Effector memory CD4-positive, alpha-beta T cell (primary cell): ENCODE results near the gene ACSM4.

Experiments
- DNase-seq, 3 donors: peaks; one replicate each; pipeline ENCODE4 v3.0.0-alpha.2; 2020
- H3K27ac ChIP-seq: 2 replicates; pipeline ENCODE4 v1.7.0; 2013; ENCODE audit warnings: mild to moderate bottlenecking, low read length, moderate library complexity; ENCODE audit not compliant: insufficient read depth, poor library complexity, severe bottlenecking
- H3K27me3 ChIP-seq: replicated peaks from 2 replicates; pipeline ENCODE4 v1.7.0; 2013; ENCODE audit warnings: mild to moderate bottlenecking, low read length; ENCODE audit not compliant: insufficient read depth, control insufficient read depth, poor library complexity, severe bottlenecking
- H3K36me3 ChIP-seq: 2 replicates; pipeline ENCODE4 v1.7.0; 2013; ENCODE audit warnings: mild to moderate bottlenecking, low read length, moderate library complexity; ENCODE audit not compliant: control insufficient read depth, insufficient read depth
- H3K4me1 ChIP-seq: 2 replicates; pipeline ENCODE4 v1.7.0; 2013; ENCODE audit warnings: low read length, mild to moderate bottlenecking; ENCODE audit not compliant: control insufficient read depth, insufficient read depth, poor library complexity, severe bottlenecking
- H3K4me3 ChIP-seq: 2 replicates; pipeline ENCODE4 v1.7.0; 2013; ENCODE audit warnings: low read length, low read depth, mild to moderate bottlenecking; ENCODE audit not compliant: insufficient read depth, poor library complexity, severe bottlenecking
- H3K9me3 ChIP-seq: 2 replicates; pipeline ENCODE4 v1.7.0; 2013; ENCODE audit warnings: mild to moderate bottlenecking, low read length, moderate library complexity; ENCODE audit not compliant: control insufficient read depth

The ACSM4 gene

GRCh38 chr12:7354529-7354928 lies 50.7 kb downstream of the ACSM4 start:
- DNase-seq, result no peak
- H3K27ac ChIP-seq, result no peak overlapping the region
- no peak overlapping the region for H3K4me3 ChIP-seq
- H3K27me3 ChIP-seq, result no peaks in the 10 kb centered on the region
- H3K4me1 ChIP-seq, result no peaks in the 10 kb centered on the region
- H3K36me3 ChIP-seq, result no peaks in the 10 kb centered on the region
- H3K9me3 ChIP-seq, result no peaks in the 10 kb centered on the region

DNA sequence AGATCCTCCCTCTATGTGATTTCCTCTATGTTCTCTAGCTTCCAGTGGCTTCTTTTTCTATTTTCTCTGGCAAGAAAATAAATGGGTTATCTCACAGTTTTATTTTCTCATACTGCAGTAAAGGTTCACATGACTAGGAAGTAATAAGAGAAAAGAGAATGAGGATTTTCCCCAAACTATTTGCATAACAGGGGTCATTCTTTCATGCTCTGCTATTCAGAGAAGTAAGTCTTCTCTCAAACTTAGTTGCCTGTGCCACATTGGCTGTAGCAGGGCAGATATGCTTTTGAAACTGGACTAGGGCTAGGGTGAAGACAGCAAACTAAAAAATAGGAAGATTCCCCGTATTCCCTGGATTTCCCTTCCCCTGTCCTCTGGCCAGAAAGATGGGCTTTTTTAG lies 57.4 kb downstream of the ACSM4 start:
- no peaks in the 10 kb centered on the region for H3K4me1 ChIP-seq
- H3K27me3 ChIP-seq, result no peaks in the 10 kb centered on the region
- no peak overlapping the region for H3K4me3 ChIP-seq
- no peaks in the 10 kb centered on the region for H3K9me3 ChIP-seq
- H3K36me3 ChIP-seq, result no peaks in the 10 kb centered on the region
- no peak overlapping the region for H3K27ac ChIP-seq
- DNase-seq, result no peak

GRCh38 chr12:7362734-7363133 lies 58.9 kb downstream of the ACSM4 start:
- Histone ChIP-seq H3K27ac (no peak overlapping the region), H3K4me1 (no peaks in the 10 kb centered on the region), H3K9me3 (no peaks in the 10 kb centered on the region), H3K4me3 (no peak overlapping the region), H3K36me3 (no peaks in the 10 kb centered on the region), H3K27me3 (no peaks in the 10 kb centered on the region)
- DNase-seq, result no peak

- Histone ChIP-seq H3K9me3 (no peaks in the 10 kb centered on the region), H3K27me3 (no peaks in the 10 kb centered on the region), H3K36me3 (no peaks in the 10 kb centered on the region), H3K27ac (no peak overlapping the region), H3K4me3 (no peak overlapping the region), H3K4me1 (no peaks in the 10 kb centered on the region)
- no peak for DNase-seq
Observed at GRCh38 chr12:7369274-7369729, 65.4 kb downstream of the ACSM4 start.

DNA sequence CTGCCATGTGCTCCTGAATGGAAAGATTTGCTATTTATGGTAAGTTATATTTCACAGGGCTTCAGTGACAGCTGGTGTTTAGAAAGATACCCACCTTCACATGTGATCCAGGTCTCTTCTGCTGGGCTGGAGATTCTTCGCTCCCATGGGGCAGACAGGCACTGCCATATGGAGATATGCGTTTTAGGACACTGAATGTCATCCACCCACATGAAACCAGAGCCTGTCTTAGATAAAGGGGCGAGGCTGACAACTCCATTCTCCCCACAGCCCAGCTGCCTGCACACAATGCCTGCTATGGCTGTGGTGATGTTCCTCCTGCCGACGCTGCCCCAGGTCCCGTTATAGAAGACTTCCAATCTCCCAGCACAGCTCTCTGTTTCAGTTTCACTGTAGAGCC lies 69.4 kb downstream of the ACSM4 start:
- DNase-seq, result no peak

DNA sequence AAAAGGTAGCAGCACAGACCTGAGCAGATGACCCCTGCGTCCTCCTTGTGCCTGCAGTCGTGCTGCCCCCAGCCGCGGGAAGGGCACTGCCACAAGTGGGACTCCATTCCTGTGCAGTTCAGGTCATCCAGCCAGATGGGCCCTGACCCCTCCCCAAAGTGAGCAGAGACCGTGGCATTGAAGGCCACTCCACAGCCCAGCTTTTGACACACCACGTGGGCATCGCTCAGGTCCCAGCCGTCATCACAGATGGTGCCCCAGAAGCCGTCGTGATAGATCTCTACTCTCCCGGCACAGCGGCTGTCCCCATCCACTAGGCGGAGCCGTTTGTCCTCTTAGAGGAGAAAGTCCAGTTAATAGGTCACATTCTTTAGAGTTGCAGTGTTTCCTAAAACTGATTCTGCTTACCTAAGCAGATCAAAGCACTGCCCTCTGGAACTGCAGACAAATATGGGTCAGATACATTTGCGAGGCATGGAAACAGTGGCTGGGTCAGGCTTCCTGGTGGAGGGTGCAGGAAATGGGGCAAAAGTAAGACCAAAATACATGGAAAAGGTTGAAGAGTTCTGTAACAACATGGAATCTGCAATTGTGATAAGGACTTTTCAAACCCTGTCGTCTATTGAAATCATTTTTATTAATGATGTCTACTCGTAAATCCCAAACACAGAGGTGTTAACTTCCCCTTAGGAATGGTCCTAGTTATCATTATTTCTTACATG lies 70.7 kb downstream of the ACSM4 start:
- Histone ChIP-seq H3K27me3 (peaks cover 2% of the 10 kb centered on the region), H3K27ac (no peak overlapping the region), H3K9me3 (no peaks in the 10 kb centered on the region), H3K4me3 (no peak overlapping the region), H3K4me1 (no peaks in the 10 kb centered on the region), H3K36me3 (no peaks in the 10 kb centered on the region)
- no peak for DNase-seq

More for the DNA sequence above, 69.4 kb downstream of the ACSM4 start:
- H3K4me3 ChIP-seq, result no peak overlapping the region
- no peak overlapping the region for H3K27ac ChIP-seq
- H3K27me3 ChIP-seq, result peaks cover 2% of the 10 kb centered on the region
- H3K4me1 ChIP-seq, result no peaks in the 10 kb centered on the region
- no peaks in the 10 kb centered on the region for H3K36me3 ChIP-seq
- no peaks in the 10 kb centered on the region for H3K9me3 ChIP-seq

- Histone ChIP-seq H3K27me3 (peaks cover 2% of the 10 kb centered on the region), H3K4me3 (no peak overlapping the region), H3K9me3 (no peaks in the 10 kb centered on the region), H3K4me1 (no peaks in the 10 kb centered on the region), H3K36me3 (no peaks in the 10 kb centered on the region), H3K27ac (no peak overlapping the region)
- no peak for DNase-seq
Observed at GRCh38 chr12:7375145-7375543, 71.3 kb downstream of the ACSM4 start.

- no peak for DNase-seq
- no peaks in the 10 kb centered on the region for H3K9me3 ChIP-seq
- H3K27me3 ChIP-seq, result peaks cover 2% of the 10 kb centered on the region
- no peak overlapping the region for H3K4me3 ChIP-seq
- H3K4me1 ChIP-seq, result no peaks in the 10 kb centered on the region
- H3K27ac ChIP-seq, result no peak overlapping the region
- no peaks in the 10 kb centered on the region for H3K36me3 ChIP-seq
Observed at GRCh38 chr12:7376196-7376595, 72.3 kb downstream of the ACSM4 start.
